HG03097 (cell line): Measurements from ENCODE around the gene LONRF2.

Source experiments
- ATAC-seq: cut with Tn5 transposase; IDR thresholded peaks from one replicate; pipeline ENCODE4 v1.9.1; 2021; ENCODE audit not compliant: unreplicated experiment, low FRiP score

The LONRF2 gene

DNA sequence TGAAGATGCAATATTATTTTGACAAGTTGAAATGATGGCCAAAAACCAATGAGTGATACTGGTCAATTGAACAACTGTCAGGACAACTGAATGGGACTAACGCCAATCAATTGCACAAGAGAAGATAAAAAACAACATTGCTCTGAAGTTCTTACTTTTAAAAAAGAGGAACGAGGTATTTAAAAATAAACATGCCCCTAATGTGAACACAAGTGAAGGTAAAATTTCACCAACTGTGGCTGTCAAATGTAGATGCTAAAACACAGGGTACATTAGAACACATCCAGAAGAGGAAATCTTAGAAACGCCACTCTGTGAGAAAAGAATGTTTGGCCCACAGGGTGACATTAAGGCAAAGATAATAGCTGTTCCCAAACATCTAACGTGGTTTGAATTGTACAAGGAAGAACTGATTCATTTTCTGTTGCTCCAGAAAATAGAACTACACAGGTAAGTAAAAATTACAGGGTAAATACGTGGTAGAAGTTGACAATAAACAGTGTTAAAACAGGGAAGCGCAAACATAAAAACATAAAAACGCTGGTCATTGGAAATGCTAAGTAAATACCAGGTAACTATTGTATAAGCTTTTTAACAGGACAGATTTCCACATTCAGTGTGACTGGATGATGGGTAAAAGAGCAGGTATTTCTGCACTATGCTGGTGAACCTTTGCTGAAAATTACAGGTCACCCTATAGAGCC, 20.3 kb downstream of the LONRF2 start:
- no peak for ATAC-seq

DNA sequence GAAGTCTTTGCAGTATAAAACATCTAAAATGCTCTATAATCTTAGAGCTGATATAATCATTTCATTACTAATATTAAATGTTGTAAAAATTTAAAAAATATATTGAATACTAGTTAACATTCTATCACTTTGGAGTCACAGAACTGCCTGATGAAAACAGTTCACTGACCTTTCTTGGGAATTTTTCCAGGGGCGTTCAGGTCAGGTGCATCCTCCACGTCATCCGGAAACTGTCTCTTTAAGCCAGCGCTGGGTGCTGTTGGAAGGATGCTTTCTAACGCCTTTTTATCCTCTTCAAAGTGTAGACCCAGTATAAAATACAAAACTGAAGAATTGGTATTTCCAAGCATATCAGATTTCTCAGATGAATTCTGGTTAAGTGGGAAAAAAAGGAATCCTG, 22.8 kb downstream of the LONRF2 start:
- no peak for ATAC-seq

DNA sequence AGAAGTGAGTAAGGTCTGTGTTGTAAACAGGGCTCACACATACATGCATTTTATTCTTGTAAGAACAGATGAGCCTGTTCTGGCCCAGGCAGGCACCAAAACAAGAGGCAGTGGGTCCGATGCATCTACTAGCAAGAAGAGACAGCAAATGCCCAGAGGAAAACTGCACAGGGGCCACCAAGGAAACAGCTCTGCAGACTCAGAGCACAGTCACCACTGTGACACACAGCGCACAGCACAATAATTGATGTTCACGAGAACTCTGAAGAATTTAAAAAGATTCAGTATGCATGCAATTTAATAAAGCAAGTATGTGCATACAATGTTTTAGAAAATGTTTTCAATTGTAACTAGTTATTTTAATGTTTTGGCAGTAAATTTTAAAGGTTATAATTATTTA, 24.8 kb downstream of the LONRF2 start:
- ATAC-seq: no peak

DNA sequence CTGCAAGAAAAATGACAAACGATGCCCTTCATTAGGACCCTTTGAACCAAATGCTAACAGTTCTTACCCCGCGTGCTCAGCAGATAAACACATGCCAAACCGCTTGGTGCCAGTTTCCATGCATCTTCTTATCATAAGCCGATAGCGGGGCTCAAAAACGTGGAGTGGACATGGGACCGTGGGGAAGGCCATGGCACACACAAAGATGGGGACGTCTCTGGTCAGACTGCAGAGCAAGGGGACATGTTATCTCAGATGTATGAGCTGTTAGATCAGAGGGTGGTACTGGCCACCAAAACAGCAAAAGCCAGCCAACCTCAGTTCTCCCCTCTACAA, 28.2 kb downstream of the LONRF2 start:
- no peak for ATAC-seq

DNA sequence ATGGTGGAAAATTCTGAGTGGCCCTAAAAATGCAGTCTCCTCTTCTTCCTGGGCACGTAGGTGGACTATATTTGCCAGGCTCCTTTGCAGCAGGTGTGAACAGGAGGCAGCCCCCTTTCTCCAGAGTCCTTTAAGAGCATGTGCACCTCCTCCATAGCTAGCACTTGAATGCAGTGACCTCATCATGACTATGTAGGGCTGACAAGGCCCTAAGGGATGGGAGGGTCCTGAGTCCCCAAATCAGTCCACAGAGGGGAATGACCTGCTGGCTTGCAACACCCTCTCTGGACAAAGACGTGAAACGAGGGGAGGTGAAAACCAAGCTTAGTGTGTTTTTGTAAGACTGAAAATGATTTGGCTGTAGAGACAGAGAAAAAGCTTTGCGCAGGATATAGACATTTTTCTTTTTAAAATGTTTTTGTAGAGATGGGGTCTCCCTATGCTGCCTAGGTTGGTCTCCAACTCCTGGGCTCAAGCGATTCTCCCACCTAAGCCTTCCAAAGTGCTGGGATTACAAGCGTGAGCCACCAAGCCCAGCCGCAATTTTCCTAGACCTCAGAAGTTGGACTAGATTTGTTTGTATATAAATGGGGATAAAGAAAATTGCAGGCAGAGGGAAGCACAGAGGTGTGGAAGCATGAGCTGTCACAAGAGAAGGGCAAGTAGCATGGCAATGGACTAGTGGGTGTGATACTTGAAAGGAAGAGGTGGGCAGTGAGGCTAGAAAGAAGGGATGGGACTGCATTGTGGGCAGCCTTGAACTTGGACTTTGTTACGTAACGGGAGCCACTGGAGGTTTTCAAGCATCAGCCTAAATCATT, 28.8 kb downstream of the LONRF2 start:
- ATAC-seq: no peak

DNA sequence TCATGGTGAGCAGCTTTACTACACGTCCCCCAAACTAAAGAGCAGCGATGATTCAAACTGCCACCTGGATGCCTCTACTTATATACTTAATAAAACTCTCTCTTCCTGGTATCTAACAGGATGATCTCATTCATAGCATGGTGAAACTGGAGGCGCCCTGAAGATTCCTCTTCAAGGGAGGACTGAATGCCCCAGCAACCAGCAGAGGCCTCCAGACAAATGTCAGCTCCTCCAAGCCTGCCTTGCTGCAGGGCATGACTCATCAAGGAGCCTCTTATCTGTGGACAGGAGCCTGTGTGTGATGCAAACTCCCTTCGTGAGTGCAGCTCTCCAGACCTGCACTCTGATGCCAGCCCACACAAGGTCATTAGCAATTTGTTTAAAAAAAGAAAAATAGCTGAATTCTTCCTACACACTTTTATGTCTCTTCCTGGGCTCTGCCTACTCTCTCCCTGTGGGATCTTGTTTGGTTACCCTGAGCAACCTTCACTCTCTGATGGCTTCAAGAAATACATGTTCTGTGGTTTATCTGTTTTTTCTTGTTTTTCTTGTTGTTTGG, 30.2 kb downstream of the LONRF2 start:
- no peak for ATAC-seq

DNA sequence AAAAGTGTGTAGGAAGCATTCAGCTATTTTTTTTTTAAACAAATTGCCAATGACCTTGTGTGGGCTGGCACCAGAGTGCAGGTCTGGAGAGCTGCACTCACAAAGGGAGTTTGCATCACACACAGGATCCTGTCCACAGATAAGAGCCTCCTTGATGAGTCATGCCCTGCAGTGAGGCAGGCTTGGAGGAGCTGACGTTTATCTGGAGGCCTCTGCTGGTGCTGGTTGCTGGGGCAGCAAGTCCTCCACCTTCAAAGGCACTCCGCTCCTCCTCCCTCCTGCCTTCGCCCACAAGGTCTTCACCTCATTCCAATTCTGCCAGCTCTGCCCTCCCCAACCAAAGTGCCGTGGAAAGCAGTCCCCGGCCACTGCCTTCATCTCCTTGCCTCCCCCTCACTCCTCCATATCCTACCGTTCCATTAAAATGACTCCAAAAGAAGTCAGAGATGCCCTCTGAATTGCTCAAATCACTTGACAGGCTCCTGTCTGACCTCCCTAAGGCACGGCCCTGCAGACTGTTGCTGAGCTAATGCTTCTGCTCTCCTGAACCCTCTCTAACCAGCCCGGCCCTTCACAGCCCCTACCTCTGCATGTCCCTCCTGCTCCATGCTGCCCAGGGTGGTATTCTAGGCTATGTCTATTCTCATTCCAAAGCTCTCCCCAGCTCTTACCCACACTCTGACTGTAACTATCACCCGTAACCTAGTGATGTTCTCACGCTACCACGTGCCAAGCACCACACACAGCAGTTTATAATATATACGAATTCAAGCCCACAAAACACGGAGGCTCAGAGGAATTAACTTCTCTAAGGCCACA, 30.9 kb downstream of the LONRF2 start:
- no peak for ATAC-seq

DNA sequence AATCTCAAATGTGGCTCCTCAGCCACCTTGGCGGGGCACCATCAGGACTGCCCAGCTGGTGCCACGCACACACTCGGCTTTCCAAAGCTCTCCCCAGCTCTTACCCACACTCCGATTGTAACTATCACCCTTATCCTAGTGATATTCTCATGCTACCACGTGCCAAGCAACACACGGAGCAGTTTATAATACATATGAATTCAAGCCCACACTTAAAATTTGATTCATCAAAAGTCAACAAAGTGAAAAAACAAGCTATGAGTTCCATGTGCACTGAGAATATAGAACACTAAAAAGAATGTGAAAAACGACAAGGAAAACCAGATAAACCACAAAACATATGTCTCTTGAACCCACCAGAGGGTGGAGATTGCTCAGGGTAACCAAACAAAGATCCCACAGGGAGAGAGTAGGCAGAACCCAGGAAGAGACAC, 31.6 kb downstream of the LONRF2 start:
- no peak for ATAC-seq

DNA sequence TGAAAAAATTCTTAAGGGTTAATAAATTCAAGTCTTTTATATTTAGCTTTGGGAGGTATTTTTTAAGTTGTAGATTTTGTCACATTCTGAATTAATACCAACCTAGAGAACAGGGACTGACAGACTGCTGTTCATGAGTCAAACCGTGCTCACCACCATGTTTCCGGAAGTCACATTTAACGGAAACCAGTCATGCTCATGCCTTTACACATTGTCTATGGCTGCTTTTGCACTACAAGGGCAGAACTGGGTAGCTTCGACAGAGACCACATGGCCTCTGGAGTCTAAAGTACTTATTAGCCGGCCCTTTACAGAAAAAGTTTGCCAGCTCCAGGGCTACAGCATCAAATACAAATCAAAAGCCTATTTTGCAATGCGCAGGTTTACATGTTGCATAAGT, 33.3 kb downstream of the LONRF2 start:
- ATAC-seq: no peak

DNA sequence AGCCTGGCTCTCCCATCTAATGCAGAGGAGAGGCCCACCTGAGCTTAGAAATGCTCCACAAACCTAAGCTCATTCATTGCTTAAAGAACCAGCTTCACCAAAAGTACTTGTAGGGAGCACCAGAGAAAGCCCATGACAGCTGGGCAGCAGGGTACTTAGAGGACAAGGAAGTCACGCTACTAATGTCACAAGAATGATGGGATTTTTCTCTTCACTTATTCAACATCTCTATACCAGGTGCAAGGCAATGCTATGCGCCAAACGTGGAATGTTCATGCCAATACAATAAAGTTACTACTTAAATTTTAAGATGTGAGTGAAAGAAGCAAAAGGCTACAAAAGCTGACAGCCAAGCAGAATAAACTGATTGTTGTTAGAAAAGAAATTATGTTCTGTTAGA, 36.0 kb downstream of the LONRF2 start:
- no peak for ATAC-seq

DNA sequence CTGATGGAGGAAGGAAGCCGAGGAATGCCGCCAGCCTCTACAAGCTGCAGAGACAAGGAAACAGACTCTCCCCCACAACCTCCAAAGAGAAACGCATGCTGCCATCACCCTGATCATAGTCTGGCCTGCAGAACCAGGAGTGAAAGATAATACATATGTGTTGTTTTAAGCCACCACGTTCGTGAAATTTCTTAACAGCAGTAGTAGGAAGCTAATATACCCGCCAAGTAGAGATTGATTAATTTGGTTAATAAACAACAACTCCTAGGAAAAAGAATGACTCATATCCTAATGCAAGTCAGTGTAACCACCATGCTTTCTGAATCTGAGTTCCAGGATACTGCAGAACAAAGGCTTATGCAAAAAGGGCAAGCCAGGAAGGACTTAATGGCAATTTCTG, 36.6 kb downstream of the LONRF2 start:
- ATAC-seq: no peak

DNA sequence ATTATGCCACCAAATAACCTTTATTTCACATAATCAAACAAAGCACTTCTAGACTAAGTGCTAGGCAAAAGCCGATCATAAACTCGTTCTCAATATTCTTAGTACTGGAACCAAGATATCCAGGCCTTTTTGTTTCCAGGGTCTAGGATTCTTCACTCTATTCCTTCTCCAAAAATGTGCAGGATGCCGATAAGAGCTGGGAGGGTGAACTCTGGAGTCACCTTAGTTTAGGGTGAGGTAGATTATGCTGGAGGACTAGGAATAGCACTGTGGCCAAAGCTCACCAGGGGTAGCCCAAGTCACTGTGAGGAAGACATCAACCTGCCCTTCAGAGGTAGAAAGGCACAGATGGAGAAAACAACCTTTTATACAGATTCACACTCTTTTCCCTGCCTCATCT, 37.3 kb downstream of the LONRF2 start:
- no peak for ATAC-seq

DNA sequence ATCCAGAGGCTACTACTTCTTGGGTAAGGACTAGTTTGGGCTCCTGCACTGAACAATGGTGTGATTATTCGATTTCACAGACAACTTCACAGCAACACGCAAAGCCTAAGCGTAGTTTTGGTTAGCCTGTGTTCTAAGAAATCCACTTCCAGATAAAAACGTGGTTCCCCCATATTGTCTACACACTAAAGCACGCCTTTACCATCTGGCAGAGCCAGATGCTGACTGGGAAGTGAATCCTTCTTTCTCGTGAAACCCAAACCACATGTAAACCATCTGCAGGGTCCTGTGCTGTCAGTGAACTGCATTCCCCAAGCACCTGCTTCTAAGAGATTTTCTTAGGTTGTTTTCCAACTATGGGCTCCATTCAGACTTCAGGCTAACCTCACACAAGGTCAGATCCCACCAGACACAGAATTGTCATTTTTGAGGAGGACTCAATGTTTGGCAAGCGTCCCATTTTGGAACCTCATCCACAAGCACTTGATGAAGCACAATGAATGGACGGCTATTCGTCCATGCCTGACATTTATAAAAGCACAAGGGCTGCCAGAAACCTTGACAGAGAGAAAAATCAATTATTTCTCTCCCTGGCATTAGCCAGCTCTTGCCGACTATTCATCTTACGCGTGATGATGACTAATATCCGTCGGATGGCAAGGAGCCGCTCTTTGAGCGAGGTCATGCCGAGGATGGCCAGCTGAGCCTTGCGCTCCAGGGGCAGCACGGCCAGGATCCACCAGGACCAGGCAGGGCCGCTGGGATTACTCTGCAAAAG, 38.4 kb downstream of the LONRF2 start:
- ATAC-seq: no peak

DNA sequence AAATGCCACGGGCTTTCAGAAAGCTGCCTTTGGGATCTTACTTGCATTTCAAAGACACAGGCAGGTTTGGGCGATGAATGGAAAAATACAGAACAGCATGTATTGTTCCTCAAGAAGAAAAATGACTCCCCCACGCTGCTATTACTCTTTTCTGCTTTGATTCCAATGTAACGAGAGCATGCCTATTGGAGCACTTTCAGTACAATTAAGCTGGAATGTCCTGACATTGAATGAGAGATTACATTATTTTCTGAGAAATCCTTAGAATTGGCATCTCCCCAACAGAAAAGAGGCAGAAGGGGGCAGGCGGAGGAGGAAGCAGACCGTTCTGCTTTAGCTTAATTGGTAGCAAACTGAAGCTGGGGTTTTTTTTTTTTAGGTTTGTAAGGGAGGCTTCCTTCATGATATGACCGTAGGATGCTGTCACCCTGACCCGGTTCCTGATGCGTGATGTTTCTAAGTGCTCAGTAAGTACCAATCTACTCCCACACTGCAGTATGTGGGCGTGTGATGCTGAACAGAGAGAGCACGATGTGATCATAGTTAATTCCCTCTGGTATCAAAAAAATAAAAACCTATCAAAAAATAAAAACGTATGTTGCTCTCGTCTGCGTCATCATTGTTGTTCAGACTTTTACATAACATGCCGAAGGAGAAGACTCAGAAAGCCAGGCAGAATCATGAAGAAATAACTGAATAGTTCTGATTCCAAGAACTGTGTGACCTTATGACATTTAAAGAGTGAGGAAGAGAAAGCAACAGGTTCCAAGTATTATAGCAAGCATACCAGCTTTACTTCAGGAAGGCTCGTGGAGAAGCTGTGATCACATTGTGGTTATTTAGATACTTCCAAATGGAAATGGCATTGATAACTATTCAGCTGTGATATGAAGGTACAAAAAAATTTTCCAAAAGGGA, 40.5 kb downstream of the LONRF2 start:
- ATAC-seq: no peak

DNA sequence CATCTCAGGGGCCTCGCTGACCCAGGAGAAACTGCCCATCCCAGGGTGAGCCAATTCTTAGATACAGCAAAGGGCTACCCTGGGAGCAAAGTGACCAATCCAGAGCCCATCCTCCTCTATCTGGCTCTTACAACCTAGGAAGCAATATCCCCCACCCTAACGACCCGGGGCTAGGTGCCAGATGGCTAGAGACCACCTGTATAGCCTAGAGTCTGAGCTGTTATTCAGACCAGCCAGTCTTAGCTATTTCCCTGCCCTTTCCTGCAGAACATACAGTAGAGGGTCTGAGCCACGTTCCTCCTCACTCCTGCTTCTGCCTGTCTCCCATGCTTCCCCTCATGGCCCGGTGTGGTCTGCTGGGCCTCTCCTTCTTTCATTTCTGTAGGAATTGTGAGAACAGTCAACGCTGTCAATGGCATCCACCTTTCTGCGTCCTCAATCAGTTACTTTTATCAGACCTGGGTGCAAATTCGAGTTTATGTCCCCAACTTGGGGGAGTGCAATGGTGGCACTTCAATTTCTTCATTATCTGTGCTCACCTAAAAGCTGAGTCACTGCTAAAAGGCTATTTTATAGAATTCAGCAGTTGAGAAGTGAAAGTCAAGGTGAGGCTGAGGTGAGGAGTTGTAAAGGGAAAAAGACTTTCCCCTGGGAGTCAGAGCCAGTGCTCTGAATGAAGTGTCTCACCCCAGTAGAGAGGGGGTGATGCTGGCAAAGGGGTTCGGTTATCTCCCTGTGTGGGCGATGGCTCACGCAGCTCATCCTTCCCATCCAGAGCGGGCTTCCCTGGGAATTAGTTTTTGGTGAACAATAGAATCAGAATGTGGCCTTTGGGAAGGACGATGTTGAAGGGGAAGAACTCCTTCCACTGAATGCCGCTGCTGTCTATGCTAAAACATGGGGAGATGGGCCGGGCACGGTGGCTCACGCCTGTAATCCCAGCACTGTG, 42.4 kb downstream of the LONRF2 start:
- no peak for ATAC-seq

DNA sequence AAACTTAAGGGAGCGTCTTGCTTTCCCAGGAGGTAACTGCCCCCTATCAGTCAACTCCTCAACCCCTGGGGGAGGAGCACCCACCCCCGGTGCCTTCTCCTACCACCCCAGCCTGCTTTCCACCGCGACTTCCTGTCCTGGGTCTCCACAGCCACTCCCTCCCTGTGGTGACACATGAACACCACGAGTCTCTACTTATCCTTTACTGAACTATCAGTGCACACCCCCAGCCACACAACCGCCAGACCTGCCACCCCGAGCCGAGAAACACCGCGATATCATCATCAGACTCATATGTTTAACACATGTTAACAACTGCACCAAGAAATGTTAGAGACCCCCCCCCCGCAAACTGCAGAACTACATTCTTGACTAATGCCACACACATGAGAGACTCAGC, 43.3 kb downstream of the LONRF2 start:
- ATAC-seq: no peak

DNA sequence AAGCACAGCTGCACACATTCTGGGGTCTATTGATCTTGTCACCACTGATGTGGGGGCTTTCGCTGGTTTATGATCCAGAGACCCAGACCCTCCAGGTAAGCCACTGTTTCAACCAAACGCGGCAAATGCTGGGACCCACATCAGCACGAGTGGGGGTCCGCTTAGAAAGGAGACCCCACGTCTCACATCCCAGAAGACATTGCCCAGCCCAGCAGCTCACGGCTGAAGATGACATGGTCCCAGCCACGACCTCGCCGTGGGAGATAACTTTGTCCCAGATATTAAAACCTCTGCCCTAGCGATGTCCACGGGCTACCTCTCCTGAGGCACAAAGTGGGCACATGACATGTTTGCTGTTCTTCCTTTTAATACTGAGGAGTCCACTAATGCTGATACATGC, 43.8 kb downstream of the LONRF2 start:
- no peak for ATAC-seq

DNA sequence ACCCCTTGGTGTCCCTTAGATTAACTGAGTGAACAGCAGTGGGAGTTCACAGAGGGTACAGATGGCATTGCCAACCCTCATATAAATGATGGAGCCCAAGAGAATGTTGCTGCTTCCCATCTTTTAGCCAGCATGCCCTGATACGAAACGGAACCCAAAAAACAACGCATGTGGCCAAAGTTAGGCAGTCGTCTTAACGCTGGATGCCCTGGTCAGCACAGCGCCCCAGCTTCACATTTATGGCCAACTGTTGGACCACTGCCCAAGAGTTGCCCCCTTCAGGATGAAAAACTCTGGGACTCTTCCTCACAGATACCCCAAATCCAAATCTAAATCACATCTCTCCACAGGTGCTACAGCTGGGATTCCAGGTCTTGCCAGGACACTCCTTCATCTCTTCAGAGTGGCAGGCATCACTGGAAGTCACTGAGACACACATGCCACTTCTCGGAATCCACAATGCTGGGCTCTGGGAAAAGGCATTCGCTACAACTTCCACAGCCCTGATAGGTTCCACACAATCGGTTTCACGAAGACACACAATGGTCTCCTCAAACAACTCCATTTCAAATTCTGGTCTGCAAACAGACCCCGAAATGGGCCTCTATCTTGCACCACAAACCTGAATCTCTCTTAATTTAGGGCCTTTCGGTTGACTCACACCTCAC, 44.6 kb downstream of the LONRF2 start:
- no peak for ATAC-seq
